EL (cell line): Measurements from ENCODE around the gene CCDC146.
"Not testable (repeated sequence)": the region's sequence is repeated elsewhere in the genome, so short reads cannot be mapped to it uniquely, and the experiment has no call there.

Experiments
- DNase-seq: peaks from one replicate; pipeline ENCODE4 v3.0.0-alpha.2; 2016

The CCDC146 gene

GRCh38 chr7:77121860-77122681 lies at the start of gene CCDC146:
Gene CCDC146, plus strand, starts transcription at chr7:77122615. Its CDS starts 45,054 bp downstream, at chr7:77167669.
- peak; percentile 99 for DNase-seq

DNA sequence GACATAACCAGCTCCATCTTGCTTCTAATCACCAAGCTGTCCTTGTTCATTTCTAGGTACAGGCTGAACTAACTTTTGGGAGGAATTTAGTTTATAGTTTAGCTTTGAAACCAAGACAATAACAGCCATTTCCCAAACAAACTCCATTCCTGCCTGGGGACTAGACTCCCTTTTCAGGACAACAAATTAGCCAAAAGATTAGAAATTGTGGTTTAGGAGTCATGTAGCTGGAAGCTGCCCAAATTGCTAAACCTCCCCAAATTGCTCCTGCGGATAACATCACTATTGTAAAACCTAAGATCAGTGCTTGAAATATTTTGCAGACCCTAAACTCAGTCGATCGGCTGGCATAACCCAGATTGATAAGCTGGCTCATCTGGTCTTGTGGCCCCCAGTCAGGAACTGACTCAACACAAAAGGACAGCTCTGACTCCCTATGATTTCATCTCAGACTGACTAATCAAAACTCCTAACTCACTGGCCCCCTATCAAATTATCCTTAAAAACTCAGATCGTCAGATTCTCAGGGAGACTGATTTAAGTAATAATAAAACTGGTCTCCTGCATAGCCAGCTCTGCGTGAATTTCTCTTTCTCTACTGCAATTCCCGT lies 47.5 kb upstream of the CCDC146 start:
- peak; percentile 1 for DNase-seq

DNA sequence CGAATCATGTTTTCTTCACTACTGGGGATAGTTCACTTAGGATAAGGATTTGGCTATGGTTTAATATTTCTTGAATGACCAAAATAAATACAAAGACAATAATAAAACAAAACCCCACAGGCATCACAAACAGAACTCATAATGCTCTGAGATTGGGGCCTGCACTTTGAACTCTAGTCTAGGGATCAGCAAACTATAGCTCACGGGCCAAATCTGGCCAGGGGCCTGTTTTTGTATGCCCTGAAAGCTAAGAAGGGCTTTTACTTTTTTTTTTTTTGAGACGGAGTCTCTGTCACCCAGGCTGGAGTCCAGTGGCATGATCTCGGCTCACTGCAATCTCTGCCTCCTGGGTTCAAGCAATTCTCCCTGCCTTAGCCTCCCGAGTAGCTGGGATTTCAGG lies 45.4 kb upstream of the CCDC146 start:
- DNase-seq, result not testable (repeated sequence)

- DNase-seq, result not testable (repeated sequence)
Observed at GRCh38 chr7:77079112-77079511, 43.3 kb upstream of the CCDC146 start.

GRCh38 chr7:77079624-77080023 lies 42.8 kb upstream of the CCDC146 start:
- not testable (repeated sequence) for DNase-seq

GRCh38 chr7:77080236-77080635 lies 42.2 kb upstream of the CCDC146 start:
- DNase-seq, result not testable (repeated sequence)

GRCh38 chr7:77082192-77082591 lies 40.2 kb upstream of the CCDC146 start:
- not testable (repeated sequence) for DNase-seq

GRCh38 chr7:77092301-77092700 lies 30.1 kb upstream of the CCDC146 start:
- DNase-seq, result not testable (repeated sequence)

GRCh38 chr7:77100501-77100900 lies 21.9 kb upstream of the CCDC146 start:
- not testable (repeated sequence) for DNase-seq

DNA sequence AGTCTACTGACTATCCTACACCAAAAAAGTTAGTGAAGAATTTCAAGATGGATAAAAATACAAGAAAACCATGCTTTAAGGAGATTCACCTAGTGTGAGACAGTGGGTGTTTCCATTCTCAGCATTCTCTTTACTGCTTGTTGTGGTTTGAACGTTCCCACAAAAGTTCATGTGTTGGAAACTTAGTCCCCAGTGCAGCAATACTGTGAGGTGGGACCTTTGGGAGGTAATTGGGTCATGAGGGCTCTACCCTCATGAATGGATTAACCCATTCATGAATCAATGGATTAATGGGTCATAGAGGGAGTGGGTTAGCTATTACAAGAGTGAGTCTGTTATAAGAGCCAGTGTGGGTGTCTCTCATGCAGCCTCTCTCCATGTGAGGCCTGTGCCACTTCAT lies 21.2 kb upstream of the CCDC146 start:
- not testable (repeated sequence) for DNase-seq

DNA sequence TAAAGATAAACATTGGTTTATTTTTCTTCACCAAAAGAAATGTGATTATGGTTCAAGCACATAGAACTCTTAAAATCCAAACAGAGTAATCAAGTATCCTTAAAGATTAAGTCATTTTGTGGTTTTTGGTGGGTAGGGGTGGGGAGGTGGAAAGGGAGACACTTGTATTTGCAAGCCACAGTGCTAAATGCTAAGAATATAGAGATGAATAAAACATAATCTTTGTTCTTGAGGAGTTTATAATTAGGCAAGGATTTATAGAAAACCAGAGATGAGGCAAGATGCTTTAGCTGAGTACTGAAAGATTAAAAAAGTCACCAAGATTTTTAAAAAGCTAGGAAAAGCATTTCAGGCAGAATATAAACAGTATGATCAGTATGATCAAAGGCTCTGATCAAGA lies 19.7 kb upstream of the CCDC146 start:
- DNase-seq, result not testable (repeated sequence)

DNA sequence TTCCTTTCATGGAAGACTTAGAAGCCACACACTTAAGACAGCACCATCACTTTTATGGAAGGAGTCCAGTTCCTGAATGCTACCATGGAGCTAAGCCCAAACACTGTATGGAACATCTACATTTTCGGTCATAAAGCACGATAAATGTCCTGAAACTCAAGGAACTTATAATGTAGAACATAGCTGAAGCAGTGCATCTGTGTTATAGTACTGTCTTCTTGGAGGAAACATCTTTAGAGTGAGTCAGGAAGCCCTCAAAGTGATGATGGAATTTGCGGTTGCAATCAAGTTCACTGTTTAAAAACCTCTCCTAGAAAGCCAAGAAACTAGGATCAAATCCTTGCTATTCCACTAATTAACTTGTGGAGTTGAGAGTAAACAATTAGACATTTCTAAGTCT lies 16.5 kb upstream of the CCDC146 start:
- peak; percentile 26 for DNase-seq

GRCh38 chr7:77107659-77108058 lies 14.8 kb upstream of the CCDC146 start:
- DNase-seq, result not testable (repeated sequence)

DNA sequence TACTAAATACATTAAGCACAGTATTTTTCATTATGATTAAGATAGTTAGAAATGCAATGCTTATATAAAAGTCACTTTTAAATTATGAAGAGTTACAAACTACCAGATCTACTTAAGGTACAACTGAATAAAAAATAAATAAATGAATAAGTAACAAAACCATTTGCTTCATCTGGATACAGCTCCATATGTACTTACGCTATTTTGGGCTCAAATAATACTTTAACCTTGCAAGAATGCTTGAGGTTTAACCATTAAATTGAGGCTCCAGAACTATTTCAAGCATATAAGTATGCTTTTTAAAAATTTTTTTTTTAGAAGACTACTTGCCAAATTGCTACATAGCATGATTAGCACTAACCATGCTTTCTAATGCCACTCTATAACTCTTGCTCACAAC lies 14.1 kb upstream of the CCDC146 start:
- not testable (repeated sequence) for DNase-seq

GRCh38 chr7:77112719-77113306 lies 9.6 kb upstream of the CCDC146 start:
- DNase-seq, result peak; percentile 15

DNA sequence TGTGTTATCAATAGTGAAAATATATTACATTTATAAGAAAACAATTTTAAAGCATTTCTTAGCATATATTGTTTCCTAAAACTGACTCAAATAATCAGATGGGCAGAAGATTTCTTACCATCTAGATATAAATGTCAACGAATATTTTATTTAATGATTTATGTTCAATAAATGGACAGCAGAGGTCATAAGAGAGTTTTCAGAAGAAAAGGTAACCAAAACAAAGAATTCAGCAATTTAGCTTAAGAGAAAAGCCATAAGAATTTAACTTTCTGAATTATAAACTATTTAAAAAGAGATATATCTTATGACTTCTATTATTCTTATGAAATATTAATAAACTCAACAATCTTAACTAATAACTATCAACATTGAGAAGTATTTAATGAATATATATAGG lies 3.1 kb downstream of the CCDC146 start:
- not testable (repeated sequence) for DNase-seq

- not testable (repeated sequence) for DNase-seq
Observed at GRCh38 chr7:77127009-77127408, 4.6 kb downstream of the CCDC146 start.

GRCh38 chr7:77128582-77129410 lies 6.4 kb downstream of the CCDC146 start:
- not testable (repeated sequence) for DNase-seq

DNA sequence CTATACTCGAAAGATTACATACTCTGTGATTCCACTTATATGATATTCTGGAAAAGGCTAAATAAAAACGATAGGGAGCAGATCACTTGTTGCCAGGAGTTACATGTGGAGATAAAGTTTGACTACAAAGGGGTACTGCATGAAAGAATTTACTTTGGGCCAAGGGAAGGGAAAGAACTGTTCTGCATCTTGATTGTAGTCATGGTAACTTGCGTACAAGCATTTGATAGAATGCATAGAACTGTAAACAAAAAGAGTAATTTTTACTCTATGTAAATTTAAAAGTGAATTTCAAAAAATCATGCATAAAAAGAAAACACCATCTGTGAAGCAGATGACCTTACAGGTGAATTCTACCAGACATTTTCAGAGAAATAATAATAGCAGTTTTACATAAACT lies 9.4 kb downstream of the CCDC146 start:
- DNase-seq, result not testable (repeated sequence)

DNA sequence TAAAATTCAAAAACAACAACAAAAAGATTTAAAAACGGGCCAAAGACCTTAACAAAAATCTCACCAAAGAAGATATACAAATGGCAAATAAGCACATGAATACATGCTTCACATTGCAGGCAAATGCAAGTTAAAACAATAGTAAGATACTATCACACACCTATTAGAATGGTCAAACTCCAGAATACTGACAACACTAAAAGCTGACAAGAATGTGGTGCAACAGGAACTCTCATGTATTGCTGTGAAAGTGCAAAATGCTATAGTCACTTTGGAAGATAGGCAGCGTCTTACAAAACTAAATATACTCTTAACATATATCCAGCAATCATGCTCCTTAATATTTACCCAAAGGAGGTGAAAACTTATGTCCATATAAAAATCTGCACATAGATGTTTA lies 16.3 kb downstream of the CCDC146 start:
- DNase-seq, result not testable (repeated sequence)

DNA sequence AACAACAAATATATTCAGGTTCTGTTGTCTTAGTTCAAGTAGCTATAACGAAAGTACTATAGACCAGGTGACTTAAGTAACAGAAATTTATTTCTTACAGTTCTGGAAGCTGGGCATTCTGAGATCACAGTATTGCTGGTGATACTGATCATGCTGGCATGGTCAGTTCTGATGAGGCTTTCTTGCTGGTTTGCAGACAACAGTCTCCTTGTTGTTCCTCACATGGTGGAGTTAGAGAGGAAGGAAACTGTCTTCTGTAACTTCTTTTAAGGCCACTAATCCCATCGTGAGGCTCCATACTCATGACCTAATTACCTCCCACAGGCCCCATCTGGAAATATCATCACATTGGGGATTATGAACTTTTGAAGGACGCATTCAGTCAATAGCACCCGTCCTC lies 17.9 kb downstream of the CCDC146 start:
- not testable (repeated sequence) for DNase-seq

GRCh38 chr7:77152232-77152631 lies 29.8 kb downstream of the CCDC146 start:
- DNase-seq, result not testable (repeated sequence)
